D721Med (cell line): Measurements from ENCODE around the gene PITPNC1.
"Not testable (repeated sequence)": the region's sequence is repeated elsewhere in the genome, so short reads cannot be mapped to it uniquely, and the experiment has no call there.

ENCODE experiments used
- DNase-seq: peaks from one replicate; pipeline ENCODE4 v3.0.0; 2011; ENCODE audit warnings: low spot score; ENCODE audit not compliant: insufficient read length
- FAIRE-seq: peaks from 2 replicates; lab custom pipeline; 2011; peaks lifted over from hg19 to GRCh38; lab: Jason Lieb, UNC
- CTCF ChIP-seq: IDR thresholded peaks from 2 replicates; pipeline ENCODE4 v1.5.1; 2012; ENCODE audit warnings: mild to moderate bottlenecking, control low read depth; ENCODE audit not compliant: insufficient read depth; ENCODE audit errors: missing control alignments

Gene PITPNC1

GRCh38 chr17:67577429-67578141 lies 200.5 kb downstream of the PITPNC1 start:
- FAIRE-seq (no peak), DNase-seq (no peak)
- TF ChIP-seq CTCF: no peak

- no peak for DNase-seq
- no peak for FAIRE-seq
- no peak for TF ChIP-seq CTCF
These were observed 201.0 kb downstream of the PITPNC1 start for GRCh38 chr17:67578142-67578457.

- not testable (repeated sequence) for DNase-seq, FAIRE-seq
These were observed 201.8 kb downstream of the PITPNC1 start for GRCh38 chr17:67578679-67579405.

- no peak for FAIRE-seq
- TF ChIP-seq CTCF: no peak
- DNase-seq: no peak
These were observed 205.6 kb downstream of the PITPNC1 start for GRCh38 chr17:67582673-67583081.

GRCh38 chr17:67585077-67585602 lies 208.1 kb downstream of the PITPNC1 start:
- FAIRE-seq (no peak), DNase-seq (no peak)
- no peak for TF ChIP-seq CTCF

- TF ChIP-seq CTCF: no peak
- DNase-seq: no peak
- no peak for FAIRE-seq
These were observed 211.2 kb downstream of the PITPNC1 start for GRCh38 chr17:67588326-67588725.

GRCh38 chr17:67594115-67594880 lies 217.2 kb downstream of the PITPNC1 start:
- no peak for TF ChIP-seq CTCF
- DNase-seq: no peak
- no peak for FAIRE-seq
